Transverse colon (tissue), 4 donors: ENCODE measurements around the gene DGKG.

ENCODE experiments used
- EP300 ChIP-seq: sonication (generic); formaldehyde crosslinking; IDR thresholded peaks from one replicate; pipeline ENCODE4 v1.6.1; 2017; ENCODE audit warnings: antibody characterized with exemption, low read depth
- POLR2A ChIP-seq: fragments of 450-650 bp; IDR thresholded peaks from one replicate; pipeline ENCODE4 v1.6.1; 2016; ENCODE audit warnings: antibody characterized with exemption, mild to moderate bottlenecking, moderate library complexity
- POLR2AphosphoS5 ChIP-seq, 3 donors: sonication (generic); formaldehyde crosslinking; IDR thresholded peaks; one replicate each; pipeline ENCODE4 v1.6.1; 2016; ENCODE audit warnings: antibody characterized with exemption in 3 of 3
- TF ChIP-seq, protein P1 (sequence below), 5 experiments: fragments of 200-600 bp in 3 of 5; fragments of 450-650 bp in 2 of 5; sonication (generic) in 3 of 5; IDR thresholded peaks; 1 replicate in 2 of 5; 2 replicates in 3 of 5; pipeline ENCODE4 v1.5.1; 2016 to 2017; ENCODE audit warnings: antibody characterized with exemption in 5 of 5, inconsistent platforms in 3 of 5, mild to moderate bottlenecking in 2 of 5, moderate library complexity in 1 of 5

DNA sequence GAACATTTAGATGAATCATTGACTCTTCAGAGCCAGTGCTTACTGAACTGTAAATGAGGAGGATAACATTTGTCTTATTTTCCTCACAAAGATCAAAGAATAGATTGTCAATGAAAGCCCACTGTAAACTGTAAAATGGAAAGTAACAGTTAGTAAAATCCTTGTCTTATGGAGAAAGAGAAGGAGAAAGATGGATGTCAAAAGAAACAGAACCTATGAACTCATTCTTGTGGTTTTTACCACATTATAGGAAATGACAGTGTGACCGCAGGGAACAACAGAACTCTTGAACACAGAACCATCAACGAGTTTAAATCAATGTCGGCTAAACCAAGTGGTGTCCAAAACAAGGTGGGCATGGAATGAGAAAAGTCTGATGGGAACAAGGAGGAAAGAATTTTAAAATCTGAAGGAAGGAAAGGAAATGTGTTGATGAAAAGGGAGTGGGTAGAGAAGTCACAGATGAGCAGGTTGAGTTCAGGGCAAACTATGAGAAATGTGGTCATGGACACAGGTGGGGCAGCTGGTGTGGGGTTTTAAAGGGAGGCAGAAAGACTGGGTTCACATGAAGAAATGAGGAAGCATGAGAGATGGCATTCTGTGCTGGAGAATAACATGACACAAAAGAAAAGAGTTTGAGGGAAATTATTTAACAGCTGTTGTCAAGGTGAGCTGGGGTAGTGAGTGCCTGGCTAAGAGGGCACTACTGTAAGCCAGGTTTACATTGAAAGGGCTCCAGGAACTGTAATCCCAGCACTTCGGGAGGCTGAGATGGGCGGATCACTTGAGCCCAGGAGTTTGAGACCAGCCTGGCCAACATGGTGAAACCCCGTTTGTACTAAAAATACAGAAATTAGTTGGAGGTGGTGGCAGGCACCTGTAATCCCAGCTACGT lies 210.7 kb downstream of the DGKG start:
- TF ChIP-seq EP300 = no peak
- TF ChIP-seq, protein P1, sequence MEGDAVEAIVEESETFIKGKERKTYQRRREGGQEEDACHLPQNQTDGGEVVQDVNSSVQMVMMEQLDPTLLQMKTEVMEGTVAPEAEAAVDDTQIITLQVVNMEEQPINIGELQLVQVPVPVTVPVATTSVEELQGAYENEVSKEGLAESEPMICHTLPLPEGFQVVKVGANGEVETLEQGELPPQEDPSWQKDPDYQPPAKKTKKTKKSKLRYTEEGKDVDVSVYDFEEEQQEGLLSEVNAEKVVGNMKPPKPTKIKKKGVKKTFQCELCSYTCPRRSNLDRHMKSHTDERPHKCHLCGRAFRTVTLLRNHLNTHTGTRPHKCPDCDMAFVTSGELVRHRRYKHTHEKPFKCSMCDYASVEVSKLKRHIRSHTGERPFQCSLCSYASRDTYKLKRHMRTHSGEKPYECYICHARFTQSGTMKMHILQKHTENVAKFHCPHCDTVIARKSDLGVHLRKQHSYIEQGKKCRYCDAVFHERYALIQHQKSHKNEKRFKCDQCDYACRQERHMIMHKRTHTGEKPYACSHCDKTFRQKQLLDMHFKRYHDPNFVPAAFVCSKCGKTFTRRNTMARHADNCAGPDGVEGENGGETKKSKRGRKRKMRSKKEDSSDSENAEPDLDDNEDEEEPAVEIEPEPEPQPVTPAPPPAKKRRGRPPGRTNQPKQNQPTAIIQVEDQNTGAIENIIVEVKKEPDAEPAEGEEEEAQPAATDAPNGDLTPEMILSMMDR (IDR thresholded peaks at IDR 0.05) = no peak
- no peak for TF ChIP-seq POLR2A
- TF ChIP-seq POLR2AphosphoS5 (IDR thresholded peaks at IDR 0.05) = no peak
